Gastrocnemius medialis (tissue), 4 donors: ENCODE data around the gene RAB25. TPM values are rescaled to one million over a fixed set of nuclear protein-coding genes. Genes with fewer than 3 reads are reported as not detected.

ENCODE experiments used
- ATAC-seq, 2 donors: fragments of 150-250 bp; one replicate each; pipeline ENCODE4 v1.9.1; 2016
- DNase-seq, 2 donors: peaks; one replicate each; pipeline ENCODE4 v3.0.0-alpha.2; 2019
- H3K27ac ChIP-seq, 4 donors: fragments of 200-600 bp; sonication (generic); 1 replicate in 1 of 4; 2 replicates in 3 of 4; pipeline ENCODE4 v1.5.1; 2016 to 2018; ENCODE audit warnings: mild to moderate bottlenecking in 2 of 4, moderate library complexity in 1 of 4
- H3K27me3 ChIP-seq, 3 donors: fragments of 200-600 bp; sonication (generic) in 2 of 3; 1 replicate in 1 of 3; 2 replicates in 2 of 3; pipeline versions ENCODE4 v1.5.1 to v1.6.0; 2016 to 2019; ENCODE audit warnings: mild to moderate bottlenecking in 1 of 3, moderate library complexity in 1 of 3
- H3K36me3 ChIP-seq, 2 donors: fragments of 200-600 bp; sonication (generic) in 1 of 2; one replicate each; pipeline ENCODE4 v1.5.1; 2017 to 2018
- H3K4me1 ChIP-seq, 2 donors: fragments of 200-600 bp; sonication (generic) in 1 of 2; one replicate each; pipeline ENCODE4 v1.5.1; 2016 to 2017; ENCODE audit warnings: mild to moderate bottlenecking in 2 of 2
- H3K4me3 ChIP-seq, 4 donors: fragments of 200-600 bp; sonication (generic) in 3 of 4; 1 replicate in 1 of 4; 2 replicates in 3 of 4; pipeline ENCODE4 v1.5.1; 2016 to 2019; ENCODE audit warnings: mild to moderate bottlenecking in 2 of 4
- H3K9me3 ChIP-seq, 3 donors: fragments of 200-600 bp; sonication (generic) in 2 of 3; 1 replicate in 1 of 3; 2 replicates in 2 of 3; pipeline ENCODE4 v1.5.1; 2016 to 2019
- POLR2A ChIP-seq, 2 donors: fragments of 450-650 bp; IDR thresholded peaks; one replicate each; pipeline ENCODE4 v1.6.1; 2017; ENCODE audit warnings: antibody characterized with exemption in 2 of 2, mild to moderate bottlenecking in 2 of 2, moderate library complexity in 2 of 2
- in situ Hi-C, 4 donors: fragments of 200-750 bp; cut with MboI; loops; one replicate each; pipeline versions ENCODE4 v1.15.0 to v1.8.0; 2017; ENCODE audit warnings: low sequenced_read_pairs in 4 of 4
- intact Hi-C: fragments of 100-400 bp; cut with DNase I; formaldehyde crosslinking; loops from one replicate; pipeline ENCODE4 v1.15.1; 2023; ENCODE audit warnings: low total_unique reads
- total RNA-seq, 4 donors: library from RNA; depleted of rRNA; stranded (reverse); fragments of >200 nt; gene quantifications; one replicate each; pipeline versions ENCODE4 v1.1.0 to v1.2.3, GENCODE V29; 2016
- TF ChIP-seq, protein P1 (sequence below), 5 experiments: fragments of 450-650 bp in 3 of 5; fragments of 200-600 bp in 2 of 5; sonication (generic) in 2 of 5; IDR thresholded peaks in 4 of 5; conservative IDR thresholded peaks in 1 of 5; 1 replicate in 4 of 5; 2 replicates in 1 of 5; pipeline ENCODE4 v1.5.1; 2016 to 2019; ENCODE audit warnings: antibody characterized with exemption in 5 of 5, mild to moderate bottlenecking in 3 of 5, moderate library complexity in 3 of 5

RAB25 gene
- total RNA-seq, 4 donors from 2014 or later = 1.2 TPM; not detected in 3

DNA sequence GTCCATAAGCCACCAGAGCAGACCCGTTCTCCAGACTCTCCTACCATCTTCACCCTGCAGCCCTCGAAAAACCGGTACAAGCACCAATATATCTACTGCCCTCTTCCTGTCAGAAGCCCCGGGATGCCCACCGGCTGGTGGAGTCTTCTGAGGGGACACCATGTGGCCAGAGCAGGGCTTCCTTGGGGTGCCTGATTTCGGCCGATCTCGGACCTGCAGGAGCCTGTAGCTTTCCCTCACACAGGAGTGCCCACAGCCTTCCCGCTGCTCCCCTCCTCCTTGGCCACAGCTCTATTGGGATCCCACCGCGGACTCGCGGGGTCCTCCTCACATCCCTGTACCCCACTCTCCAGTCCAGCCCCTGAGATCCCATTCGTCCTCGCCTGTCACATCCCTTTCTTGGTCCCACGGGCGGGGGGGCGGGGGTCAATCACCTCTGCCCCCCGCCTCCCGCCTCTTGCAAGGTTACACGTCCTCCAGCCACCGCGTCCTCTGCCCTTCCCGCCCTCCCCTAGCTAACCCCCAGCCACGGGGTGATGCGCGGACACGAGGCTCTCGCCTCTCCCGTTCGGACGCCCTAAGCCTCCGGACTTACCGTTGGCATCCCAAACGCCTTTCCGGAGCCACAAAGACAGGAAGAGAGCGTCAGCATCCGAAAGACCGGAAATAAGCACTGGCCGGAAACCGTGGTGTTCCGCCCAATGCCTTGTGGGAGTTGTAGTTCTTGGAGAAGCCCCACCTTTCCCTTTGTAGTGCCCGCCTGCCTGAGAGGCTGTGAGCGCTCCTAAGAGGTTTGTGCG lies 40.5 kb upstream of the RAB25 start, which contains the start of gene SSR2:
SSR2 (minus strand) TSS at position 659 of the 800 bp plus-strand sequence. CDS start 784 bp downstream, outside the sequence.
- ATAC-seq (peak; percentile 100), DNase-seq (peak; percentile 86 to 87)
- intact Hi-C loops = loop anchor here (1.0 kb wide), 1 partner anchor 34 kb away; the partner anchor contains the start of gene LAMTOR2

DNA sequence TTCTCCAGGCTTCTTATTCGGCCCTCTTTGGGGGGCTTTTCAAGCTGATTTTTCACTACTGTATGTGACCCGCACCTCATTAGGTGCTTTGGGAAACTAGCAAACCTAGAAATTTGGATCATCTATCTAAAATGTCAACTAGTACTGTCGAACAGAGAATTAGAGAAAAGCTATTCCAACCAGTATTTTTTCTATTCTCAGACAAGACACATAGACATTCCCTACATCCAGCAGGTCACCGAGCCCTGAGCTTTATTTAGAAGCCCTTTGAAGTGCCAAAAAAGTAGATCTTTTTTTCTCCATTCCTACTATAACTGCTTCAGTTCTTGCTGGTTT lies 39.9 kb upstream of the RAB25 start:
- intact Hi-C loops = no loop called here
- Histone ChIP-seq H3K27me3 (no peaks in the 10 kb centered on the region), H3K36me3 (peaks cover 0 to 31% of the 10 kb centered on the region in 2 donors), H3K27ac (peak overlapping the region; percentile 86 to 90 (median 88)), H3K4me1 (peaks cover 8 to 10% of the 10 kb centered on the region in 2 donors), H3K9me3 (no peaks in the 10 kb centered on the region), H3K4me3 (peak overlapping the region; percentile 72 to 94 (median 91))
- DNase-seq = no peak
- in situ Hi-C loops = no loop called here
- TF ChIP-seq, protein P1, sequence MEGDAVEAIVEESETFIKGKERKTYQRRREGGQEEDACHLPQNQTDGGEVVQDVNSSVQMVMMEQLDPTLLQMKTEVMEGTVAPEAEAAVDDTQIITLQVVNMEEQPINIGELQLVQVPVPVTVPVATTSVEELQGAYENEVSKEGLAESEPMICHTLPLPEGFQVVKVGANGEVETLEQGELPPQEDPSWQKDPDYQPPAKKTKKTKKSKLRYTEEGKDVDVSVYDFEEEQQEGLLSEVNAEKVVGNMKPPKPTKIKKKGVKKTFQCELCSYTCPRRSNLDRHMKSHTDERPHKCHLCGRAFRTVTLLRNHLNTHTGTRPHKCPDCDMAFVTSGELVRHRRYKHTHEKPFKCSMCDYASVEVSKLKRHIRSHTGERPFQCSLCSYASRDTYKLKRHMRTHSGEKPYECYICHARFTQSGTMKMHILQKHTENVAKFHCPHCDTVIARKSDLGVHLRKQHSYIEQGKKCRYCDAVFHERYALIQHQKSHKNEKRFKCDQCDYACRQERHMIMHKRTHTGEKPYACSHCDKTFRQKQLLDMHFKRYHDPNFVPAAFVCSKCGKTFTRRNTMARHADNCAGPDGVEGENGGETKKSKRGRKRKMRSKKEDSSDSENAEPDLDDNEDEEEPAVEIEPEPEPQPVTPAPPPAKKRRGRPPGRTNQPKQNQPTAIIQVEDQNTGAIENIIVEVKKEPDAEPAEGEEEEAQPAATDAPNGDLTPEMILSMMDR (IDR thresholded peaks at IDR 0.05 in 4 of 5, conservative IDR thresholded peaks at IDR 0.05 in 1 of 5) = no peak
- peak in 1 of 2 donors; percentile 8 for TF ChIP-seq POLR2A (IDR thresholded peaks at IDR 0.05)
- ATAC-seq = no peak

More for the DNA sequence above, 40.5 kb upstream of the RAB25 start, which contains the start of gene SSR2:
- Histone ChIP-seq H3K9me3 (no peaks in the 10 kb centered on the region), H3K4me3 (peak within 1 kb of the TSS; percentile 72 to 94 (median 91)), H3K36me3 (peaks cover 0 to 36% of the 10 kb centered on the region in 2 donors), H3K27ac (peak within 1 kb of the TSS; percentile 86 to 90 (median 88)), H3K4me1 (peaks cover 8 to 10% of the 10 kb centered on the region in 2 donors), H3K27me3 (no peaks in the 10 kb centered on the region)
- in situ Hi-C loops = no loop called here
- TF ChIP-seq, protein P1 (IDR thresholded peaks at IDR 0.05 in 4 of 5, conservative IDR thresholded peaks at IDR 0.05 in 1 of 5) = no peak
- peak in 1 of 2 donors; percentile 39 for TF ChIP-seq POLR2A (IDR thresholded peaks at IDR 0.05)

DNA sequence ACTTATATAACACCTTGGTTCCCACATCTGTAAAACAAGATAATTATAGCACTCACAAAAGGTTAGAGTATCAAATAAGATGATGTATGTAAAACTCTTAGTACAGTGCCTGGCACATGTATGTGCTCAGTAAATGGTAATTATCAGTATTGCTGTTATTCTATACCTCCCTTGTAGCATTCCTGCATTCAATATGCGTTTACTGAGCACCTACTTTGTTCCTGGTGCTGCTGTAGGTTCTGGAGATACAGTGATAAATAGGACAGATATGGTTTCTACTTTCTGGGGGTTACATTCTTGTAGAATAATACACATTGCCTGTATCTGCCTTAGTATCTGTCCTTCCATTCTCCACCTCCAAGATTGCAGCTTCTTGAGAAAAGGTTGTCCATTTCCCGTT lies 39.0 kb upstream of the RAB25 start:
- ATAC-seq = no peak

DNA sequence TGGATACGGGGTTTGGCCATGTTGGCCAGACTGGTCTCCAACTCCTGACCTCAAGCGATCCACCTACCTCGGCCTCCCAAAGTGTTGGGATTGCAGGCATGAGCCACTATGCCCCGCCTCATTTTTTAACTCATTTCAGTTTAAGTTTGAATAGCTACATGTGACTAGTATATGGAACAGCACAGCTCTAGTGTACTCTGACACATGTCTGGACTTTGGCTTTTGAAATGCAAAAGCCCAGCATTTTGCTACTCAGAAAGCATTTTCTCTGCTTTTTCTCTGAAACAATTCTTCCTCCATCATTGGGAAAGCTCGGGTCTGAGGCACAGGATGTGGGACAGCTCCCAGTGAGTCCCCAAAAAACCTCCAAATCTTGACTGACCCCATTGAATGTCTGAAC lies 36.2 kb upstream of the RAB25 start:
- no peak overlapping the region for H3K4me3 ChIP-seq
- in situ Hi-C loops = no loop called here
- ATAC-seq (no peak), DNase-seq (no peak)
- H3K27me3 ChIP-seq = no peaks in the 10 kb centered on the region
- H3K9me3 ChIP-seq = no peaks in the 10 kb centered on the region
- peaks cover 4 to 7% of the 10 kb centered on the region in 2 donors for H3K4me1 ChIP-seq
- intact Hi-C loops = no loop called here
- no peaks in the 10 kb centered on the region for H3K36me3 ChIP-seq
- TF ChIP-seq POLR2A (IDR thresholded peaks at IDR 0.05) = no peak
- TF ChIP-seq, protein P1 (IDR thresholded peaks at IDR 0.05 in 4 of 5, conservative IDR thresholded peaks at IDR 0.05 in 1 of 5) = no peak
- no peak overlapping the region for H3K27ac ChIP-seq

More for the DNA sequence above, 39.0 kb upstream of the RAB25 start:
- no peaks in the 10 kb centered on the region for H3K9me3 ChIP-seq
- in situ Hi-C loops (no loop called here), intact Hi-C loops (no loop called here)
- H3K36me3 ChIP-seq = peaks cover 0 to 22% of the 10 kb centered on the region in 2 donors
- no peak for DNase-seq
- no peaks in the 10 kb centered on the region for H3K27me3 ChIP-seq
- H3K4me1 ChIP-seq = peaks cover 8 to 10% of the 10 kb centered on the region in 2 donors
- TF ChIP-seq POLR2A (IDR thresholded peaks at IDR 0.05) = no peak
- TF ChIP-seq, protein P1 (IDR thresholded peaks at IDR 0.05 in 4 of 5, conservative IDR thresholded peaks at IDR 0.05 in 1 of 5) = no peak
- no peak overlapping the region for H3K4me3 ChIP-seq
- no peak overlapping the region for H3K27ac ChIP-seq
